NCI-H187 treated with DMSO at 0.1 percent for 48 hours (cell line): ENCODE measurements around the gene TRA2B.

Experiments used
- DNase-seq: peaks from one replicate; lab custom pipeline; 2025; lab: John Stamatoyannopoulos, UW

TRA2B gene

DNA sequence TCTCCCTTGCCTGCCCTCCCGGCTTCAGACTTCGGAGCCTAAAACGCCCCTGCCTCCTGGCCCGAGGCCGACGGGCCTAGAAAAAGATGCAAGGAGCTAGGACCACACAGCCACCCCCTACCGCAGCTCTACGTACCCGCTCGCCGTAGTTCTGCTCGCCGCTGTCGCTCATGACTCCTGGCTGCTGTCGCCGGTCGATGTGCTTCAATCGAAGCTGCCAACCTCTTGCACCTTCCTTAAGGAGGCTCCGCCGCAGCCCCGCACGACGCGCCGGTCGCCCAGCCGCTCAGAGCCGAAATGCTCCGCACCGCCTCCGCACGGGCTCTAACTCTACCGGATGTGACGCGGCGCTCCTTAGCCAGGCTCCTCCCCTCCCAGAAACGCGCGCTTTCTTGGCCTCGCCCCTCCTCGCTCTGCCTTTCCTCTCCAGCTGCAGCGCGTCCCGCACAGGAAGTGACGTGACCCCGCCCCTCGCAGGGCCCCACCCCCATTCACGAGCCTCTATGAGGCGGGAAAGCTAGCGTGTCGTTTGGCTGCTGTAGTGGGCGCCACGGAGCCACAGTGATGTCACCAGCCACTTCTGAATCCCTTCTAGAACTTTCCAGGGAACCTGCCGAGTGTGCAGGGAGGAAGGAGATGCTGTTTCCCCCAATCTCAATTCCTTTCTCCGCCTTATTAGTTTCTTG lies at the start of gene TRA2B:
TSS of gene TRA2B (minus strand) at position 326 of the 686 bp plus-strand sequence. CDS start at position 172, 154 bp downstream.
- DNase-seq = peak; percentile 90

DNA sequence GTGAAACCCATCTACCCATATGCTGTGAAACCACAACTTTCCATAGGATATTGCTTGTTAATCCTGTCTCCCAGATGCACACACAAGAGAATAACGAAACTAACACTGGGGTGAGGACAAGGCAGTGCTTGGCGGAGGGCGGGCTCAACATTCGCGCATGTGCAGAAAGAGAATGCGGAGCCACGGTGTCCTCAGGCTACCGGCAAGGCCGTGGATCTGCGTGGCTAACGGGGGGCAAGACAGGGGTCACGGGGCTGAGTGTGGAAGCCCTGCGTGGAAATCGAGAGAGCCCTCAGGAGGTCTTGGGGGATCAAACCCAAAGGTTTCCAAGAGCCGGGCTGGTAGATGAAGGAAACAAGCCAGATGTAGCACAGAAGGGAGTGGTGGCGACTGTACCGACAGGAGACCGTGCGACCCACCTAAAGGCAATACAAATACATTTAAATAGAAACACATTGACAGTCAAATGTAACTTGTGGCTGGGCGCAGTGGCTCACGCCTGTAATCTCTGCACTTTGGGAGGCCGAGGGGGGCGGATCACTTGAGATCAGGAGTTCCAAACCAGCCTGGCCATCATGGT lies 48.5 kb upstream of the TRA2B start:
- no peak for DNase-seq

DNA sequence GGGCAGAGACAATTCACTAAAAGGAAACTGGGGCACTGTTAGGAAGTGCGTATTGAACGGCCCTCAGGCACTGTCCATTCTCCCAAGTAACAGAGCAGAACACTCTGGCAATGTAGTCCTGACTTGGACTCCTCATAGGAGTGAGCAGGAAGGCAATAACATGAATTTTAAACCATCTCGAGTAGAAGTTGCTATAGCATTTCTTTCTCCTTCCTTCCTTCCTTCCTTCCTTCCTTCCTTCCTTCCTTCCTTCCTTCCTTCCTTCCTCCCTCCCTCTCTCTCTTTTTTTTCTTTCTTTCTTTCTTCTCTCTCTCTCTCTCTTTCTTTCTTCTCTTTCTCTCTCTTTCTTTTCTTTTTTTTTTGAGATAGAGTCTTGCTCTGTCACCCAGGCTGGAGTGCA lies 46.4 kb upstream of the TRA2B start:
- no peak for DNase-seq

DNA sequence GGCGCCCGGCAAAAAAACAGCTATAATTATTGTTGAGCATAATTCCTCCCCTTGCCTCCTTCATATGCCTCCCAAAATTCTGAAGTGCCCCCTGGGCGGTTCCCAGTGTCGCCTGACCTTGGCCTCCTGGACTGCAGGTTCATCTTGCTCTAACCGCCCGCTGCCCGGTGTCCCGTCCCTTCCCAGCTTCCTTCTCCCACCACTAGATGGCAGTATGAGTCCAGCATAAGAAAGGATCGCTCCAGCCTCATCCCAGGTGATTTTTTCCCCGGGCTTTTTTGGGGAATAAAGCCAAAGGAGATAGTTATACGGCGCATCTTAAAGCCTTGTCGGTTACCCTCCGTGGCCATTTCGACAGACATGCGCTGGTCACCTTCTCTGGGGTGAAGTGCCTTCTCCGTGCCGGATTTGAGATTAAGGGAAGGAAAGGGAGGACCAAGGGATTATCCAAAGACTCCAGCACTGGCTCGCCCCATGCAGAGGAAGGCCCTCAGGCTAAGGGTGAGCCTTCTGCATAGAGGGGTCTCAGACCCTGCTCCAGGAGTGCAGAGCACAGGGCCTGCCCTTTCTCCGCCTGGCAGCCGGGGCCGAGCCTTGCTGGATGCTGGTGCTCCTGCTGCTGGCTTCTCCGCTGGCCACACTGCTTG lies 45.8 kb upstream of the TRA2B start:
- peak; percentile 21 for DNase-seq

DNA sequence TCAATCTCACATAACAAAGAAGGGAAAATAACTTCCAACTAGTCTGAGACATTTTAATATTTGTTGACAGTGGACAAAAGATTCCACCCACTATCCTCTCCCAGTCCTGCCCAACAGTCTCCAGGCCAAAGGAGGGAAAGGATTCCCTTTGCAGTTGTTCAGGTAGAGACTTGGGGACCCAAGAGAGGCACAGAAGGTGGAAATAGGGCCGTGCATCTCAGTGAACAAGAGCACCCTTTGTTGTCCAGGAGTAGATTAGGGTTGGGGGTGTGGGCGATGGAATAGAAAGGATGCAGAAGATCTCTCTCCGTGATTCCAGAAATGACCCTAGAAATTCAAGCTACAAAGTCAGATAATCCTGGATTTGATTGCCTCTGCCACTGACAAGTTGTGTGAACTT lies 44.8 kb upstream of the TRA2B start:
- DNase-seq = no peak

DNA sequence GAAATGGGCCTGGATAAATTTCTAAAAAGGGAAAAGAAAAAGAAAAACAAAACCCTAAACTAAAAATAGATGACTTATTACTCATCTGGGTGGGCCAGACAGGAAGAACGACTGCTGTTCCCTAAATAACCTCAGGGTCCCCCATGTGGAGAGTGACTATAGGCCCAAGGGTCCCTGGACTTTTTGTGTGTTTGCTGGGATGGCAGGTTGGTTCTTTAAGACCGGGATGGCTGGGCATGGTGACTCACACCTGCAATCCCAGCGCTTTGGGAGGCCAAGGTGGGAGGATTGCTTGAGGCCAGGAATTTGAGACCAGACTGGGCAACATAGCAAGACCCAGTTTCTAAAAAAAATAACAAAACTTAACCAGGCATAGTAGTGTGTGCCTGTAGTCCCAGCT lies 43.8 kb upstream of the TRA2B start:
- DNase-seq = no peak

DNA sequence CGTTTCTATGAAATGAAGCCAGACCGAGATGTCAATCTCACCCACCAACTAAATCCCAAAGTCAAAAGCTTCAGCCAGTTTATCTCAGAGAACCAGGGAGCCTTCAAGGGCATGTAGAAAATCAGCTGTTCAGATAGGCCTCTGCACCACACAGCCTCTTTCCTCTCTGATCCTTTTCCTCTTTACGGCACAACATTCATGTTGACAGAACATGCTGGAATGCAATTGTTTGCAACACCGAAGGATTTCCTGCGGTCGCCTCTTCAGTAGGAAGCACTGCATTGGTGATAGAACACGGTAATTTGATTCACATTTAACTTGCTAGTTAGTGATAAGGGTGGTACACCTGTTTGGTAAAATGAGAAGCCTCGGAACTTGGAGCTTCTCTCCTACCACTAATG lies 41.9 kb upstream of the TRA2B start:
- DNase-seq = no peak

DNA sequence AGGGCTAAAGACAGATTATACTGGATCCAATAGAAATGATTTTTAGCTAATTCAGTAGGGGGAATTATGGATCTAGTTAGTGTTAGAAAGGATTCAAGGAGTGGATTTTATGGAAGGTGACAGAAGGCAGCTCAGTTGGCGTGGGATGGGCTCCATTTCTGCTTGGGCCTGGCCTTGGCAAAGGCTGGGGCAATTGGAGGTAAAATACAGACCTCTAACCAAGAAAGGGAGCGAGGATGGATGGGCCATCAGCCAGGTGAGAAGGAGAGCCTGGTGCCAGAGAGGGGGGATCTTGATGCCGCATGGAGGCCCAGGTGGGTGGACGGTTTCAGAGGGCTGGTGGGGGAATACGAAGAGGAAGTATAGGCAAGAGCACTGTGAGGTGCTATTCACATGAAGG lies 40.7 kb upstream of the TRA2B start:
- no peak for DNase-seq

DNA sequence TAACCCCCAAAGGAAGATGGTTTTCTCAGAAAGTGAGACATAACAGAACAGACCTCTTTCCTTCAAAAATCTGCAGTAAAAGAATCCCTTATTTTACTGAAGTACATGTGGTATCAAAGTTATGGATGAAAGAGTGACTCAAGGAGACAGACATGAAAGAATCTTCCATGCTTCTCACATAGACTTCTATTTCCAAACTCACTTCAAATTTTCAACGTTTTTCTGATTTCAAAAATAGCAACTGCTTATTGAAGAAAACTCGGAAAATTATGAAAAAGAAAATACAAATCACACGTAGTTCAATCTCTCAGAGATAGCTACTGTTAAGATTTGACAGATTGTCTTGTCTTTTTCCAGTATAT lies 39.8 kb upstream of the TRA2B start:
- DNase-seq = no peak

DNA sequence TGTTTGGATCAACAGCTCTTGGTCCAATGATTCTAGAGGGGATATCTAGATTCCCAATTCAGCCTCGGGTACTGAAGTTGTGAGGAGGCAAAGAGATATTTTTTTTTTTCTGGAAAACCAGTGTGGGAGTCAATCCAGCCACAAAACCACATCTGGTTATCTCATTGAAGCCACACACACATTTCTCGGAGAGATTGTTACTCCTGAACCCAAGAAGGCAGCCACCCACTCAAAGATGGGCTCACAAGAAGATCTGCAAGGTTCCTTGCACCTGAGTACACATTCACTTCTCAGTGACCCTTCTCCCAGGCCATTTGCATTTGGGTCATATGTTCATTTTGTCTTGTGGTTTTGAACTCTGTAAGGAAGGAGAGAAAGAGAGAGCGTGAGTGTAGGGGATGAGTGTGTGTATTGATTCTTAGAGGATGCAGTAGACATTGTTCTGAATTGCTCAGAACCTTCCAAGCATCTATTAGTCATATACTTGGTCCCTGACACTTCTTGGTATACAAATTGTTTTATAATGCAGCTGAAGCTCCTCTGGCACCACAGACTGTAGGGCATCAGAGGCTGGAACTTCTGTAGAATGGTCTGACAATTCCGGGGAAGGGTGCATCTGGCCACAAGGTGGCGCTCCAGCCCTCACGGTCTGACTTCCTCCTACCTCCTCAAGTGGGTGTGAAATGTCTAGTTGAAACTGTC lies 39.3 kb upstream of the TRA2B start:
- no peak for DNase-seq

DNA sequence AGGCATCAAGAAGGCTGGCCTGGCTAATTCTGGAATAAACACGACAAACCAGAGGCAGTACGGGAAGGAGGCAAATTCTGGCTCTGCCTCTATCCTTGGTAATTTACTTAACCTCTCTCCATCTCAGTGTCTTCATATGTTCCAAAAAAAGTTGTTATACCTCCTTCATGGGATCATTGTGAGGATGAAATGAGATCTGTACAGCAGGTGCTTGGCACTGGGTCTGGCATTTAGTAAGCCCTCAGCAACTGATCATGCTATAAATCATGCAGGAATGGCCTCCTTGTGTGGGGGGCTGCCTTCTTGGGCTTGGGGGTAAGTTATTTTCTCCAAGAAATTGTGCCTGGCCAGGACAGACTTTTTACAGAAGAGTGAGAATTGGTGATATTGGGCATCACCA lies 38.3 kb upstream of the TRA2B start:
- no peak for DNase-seq

DNA sequence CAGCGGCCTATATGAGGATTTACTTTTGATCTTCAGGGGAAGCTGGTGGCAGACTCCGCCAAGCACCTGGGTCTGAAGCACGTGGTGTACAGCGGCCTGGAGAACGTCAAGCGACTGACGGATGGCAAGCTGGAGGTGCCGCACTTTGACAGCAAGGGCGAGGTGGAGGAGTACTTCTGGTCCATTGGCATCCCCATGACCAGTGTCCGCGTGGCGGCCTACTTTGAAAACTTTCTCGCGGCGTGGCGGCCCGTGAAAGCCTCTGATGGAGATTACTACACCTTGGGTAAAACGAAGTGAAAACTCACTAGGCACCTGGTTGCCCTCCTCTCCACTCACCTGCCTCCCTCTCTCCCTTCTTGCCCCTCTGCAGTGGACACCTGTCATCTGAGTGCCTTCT lies 33.8 kb upstream of the TRA2B start:
- no peak for DNase-seq

DNA sequence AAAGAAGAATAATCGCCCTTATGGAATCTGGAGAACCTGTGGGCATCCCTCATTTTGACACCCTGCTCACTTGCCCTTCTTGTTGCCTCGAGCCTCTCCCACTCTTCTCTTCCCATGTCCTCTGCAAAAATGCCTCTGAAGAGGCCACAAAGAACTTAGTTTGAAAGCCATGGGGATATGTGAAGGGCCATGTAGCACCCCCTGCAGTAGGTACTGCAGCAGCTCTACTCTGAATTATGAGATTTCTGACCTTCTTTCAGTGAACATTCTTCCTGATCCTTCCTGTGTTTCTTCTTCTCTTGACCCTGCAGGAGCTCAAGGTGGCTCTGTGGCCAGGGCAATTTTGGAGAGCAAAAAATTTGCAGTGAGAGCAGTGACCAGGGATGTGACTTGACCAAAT lies 30.4 kb upstream of the TRA2B start:
- DNase-seq = no peak

DNA sequence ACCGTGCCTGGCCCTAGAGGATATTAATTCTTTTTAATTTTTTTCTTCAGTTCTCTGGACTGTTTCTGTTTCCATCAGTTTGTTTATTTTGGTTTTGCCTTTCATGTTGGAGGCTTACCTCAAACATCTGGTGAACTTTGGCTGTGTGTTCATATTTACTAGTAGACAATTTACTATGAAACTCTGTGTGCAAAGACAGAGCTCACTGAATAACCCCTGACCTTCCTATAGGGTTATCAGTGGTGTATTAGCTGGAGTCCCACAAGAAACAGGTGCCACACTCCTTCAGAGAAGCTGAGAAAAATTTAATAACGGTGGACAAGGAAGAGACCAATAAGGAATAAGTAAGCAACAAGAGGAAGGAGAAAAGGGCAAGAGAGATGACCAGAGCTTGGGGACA lies 28.8 kb upstream of the TRA2B start:
- DNase-seq = no peak

DNA sequence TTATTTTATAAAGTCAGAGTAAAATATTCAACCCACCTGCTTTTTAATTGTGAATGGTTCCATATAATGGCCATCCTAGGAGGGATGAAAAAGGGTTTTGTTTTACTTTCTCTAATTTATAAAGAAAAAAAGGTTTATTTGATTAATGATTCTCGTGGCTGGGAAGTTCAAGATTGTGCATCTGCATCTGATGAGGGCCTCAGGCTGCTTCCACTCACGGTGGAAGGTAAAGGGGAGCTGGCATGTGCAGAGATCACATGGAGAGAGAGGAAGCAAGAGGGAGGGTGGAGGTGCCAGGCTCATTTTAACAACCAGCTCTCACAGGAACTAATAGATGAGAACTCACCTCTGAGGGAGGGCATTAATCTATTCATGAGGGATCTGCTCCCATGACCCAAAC lies 27.7 kb upstream of the TRA2B start:
- DNase-seq = no peak

DNA sequence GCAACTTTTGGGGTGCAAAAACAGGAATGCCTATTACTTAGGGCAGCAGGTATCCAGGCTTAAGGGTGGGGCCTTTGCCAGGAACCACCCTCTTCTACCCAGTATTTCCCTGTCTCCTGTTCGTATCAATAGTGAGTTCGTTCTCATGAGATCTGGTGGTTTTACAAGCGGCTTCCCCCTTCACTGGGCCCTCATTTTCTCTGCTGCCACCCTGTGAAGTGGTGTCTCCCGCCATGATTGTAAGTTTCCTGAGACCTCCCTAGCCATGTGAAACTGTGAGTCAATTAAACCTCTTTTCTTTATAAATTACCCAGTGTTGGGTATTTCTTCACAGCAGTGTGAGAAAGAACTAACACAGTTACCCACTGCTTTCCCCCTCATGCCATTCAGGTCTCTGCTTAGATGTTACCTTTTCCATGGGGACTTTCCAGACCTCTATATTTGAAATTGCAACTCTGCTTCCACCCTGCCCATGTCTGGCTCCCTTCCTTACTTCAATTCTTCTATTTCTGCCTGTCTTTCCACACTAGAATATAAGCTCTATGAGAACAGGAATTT lies 23.9 kb upstream of the TRA2B start:
- no peak for DNase-seq

DNA sequence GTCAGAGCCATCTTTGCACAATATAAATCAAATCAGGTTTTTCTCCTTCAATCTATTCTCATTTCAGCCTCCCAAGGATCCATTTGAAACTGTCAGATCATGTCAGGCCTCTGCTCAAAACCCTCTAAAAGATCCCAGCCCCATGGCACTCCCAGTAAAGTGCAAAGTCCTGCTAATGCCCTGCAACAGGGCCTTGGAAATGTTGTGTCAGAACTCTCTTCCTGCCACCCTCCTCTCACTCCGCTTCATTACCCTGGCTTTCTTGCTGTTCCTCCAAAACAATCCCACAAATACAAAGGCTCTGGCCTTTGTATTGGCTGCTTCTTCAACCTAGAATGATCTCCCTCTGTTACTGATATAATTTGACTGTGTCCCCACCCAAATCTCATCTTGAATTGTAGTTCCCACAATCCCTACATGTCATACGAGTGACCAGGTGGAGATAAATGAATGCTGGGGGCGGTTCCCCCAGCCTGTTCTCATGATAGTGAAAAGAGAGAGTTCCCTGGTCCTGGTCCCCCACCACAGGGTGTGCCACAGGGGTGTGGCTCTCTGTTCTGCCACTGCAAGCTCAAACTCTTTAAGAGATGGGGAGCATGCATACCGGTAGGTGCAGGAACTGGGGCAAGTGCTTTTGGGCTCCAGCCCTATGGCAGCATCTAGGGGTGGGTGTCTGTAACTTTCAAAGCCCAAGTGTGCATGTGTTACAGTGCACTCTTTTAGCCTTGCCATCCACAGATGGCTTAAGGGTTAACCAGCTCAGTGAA lies 22.9 kb upstream of the TRA2B start:
- DNase-seq = no peak

DNA sequence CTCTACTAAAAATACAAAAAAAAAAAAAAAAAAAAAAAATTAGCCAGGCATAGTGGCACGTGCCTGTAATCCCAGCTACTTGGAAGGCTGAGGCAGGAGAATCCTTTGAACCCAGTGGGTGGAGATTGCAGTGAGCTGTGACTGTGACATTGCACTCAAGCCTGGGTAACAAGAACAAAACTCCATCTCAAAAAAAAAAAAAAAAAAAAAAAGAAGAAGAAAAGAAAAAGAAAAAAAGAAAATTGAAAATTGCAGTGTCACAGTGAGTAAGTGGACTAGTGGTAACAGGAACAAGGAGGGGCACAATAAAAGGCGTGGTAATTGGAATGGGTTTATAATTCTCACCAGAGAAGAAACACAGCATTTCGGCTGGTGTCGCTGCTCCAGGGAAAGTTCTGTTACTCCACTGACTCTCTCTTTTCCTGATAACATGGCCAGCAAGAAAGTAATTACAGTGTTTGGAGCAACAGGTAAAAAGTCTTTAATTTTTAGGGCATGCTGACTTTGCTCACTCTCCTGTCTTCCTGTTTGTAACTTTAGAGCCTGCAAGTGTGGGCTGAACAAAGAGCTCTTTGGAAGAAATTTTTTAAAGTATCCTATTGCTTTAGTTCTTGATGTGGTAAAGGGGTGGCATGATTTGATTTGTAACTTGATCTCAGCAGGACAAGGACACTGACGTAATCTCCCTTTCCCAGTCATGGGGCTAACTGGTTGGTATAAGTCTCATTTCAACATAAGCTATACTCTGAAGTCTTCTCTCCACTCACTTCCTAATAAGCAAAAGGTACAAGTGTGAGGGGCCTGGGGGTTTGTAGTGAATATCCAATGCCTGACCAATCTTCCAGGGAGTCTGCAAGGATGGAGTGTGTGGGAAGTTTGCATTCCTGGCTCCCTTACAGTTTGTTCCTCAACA lies 22.1 kb upstream of the TRA2B start:
- DNase-seq = no peak

DNA sequence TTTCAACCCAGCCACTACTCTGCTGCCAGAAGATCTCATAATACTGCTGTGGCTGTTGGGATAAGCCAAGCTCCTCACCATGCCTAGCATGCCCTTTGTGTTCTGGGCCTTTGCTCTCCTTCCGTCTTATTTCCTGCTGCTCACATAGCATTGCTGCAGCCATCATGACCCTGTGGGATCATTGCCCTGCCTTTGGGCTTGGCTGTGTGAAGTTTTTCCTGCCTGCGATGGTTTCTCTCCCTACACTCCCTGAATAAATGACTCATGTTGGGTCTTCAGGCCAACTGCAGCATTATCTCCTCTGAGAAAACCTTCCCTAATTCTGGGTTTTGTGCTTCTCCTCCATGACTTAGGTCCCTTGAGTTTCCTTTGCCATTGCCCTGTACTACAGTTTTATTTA lies 20.8 kb upstream of the TRA2B start:
- DNase-seq = no peak

DNA sequence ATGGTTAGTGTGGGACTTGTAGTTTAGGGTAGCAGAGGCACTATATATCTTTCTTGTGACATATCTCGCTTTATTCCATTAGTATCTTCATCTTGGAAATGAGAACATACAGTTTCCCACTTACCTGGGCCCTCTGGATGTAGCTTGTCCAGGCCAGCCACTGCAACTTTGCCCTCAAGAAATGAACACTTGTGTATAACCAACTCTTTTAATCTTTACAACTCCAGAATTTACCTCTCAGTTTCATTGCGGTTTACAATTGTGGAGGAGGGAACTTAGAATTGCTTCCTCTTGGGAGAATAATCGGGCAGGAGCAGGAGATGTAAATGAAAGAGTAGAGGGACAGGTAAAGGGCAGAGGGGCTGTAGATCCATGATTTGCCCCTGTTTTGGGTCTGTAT lies 18.4 kb upstream of the TRA2B start:
- no peak for DNase-seq

DNA sequence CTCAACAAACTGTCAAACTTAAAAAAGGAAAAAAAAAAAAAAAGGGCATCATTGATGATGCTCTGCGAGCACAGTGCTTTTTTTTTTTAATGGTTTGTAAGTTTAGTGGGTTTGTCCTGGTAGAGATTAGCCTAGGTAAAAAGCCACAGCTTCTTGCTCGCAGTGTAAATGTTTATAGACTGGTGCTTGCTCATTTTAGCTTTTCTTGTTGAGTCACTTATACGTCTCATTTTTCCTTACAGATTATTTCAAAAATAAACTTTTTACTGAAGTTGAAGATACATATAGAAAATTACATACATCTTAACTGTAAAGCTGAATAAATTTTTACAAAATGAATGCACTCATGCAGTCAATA lies 16.5 kb upstream of the TRA2B start:
- DNase-seq = no peak
